ENCODE measurements around the gene SGK2. TPM values are rescaled to one million over a fixed set of nuclear protein-coding genes. Genes with fewer than 3 reads are reported as not detected.

SGK2 gene
- total RNA-seq, 2 experiments from 2014 or later, result 0.38 to 0.64 TPM

- Mint-ChIP-seq H3K27ac (no peak overlapping the region), H3K27me3 (no peaks in the 10 kb centered on the region), H3K4me1 (ENCODE audit: low read depth) (no peaks in the 10 kb centered on the region), H3K9me3 (no peaks in the 10 kb centered on the region), H3K36me3 (ENCODE audit: low read depth) (peaks cover 5% of the 10 kb centered on the region), H3K4me3 (no peak overlapping the region)
- ATAC-seq (ENCODE audit: poor library complexity), result no peak
- ChIA-PET CTCF (no interaction called here), POLR2A (no interaction called here)
- H3K4me1 ChIP-seq (ENCODE audit: insufficient read depth, low read length), result no peaks in the 10 kb centered on the region
- H3K27me3 ChIP-seq (ENCODE audit: control insufficient read depth in 1 of 2, insufficient read depth in 2 of 2, low read length in 2 of 2), result no peaks in the 10 kb centered on the region
- peaks cover 5% of the 10 kb centered on the region for H3K36me3 ChIP-seq (ENCODE audit: insufficient read depth, low read length)
- H3K27ac ChIP-seq (ENCODE audit: low read depth in 1 of 2, low read length in 2 of 2), result no peak overlapping the region
- intact Hi-C loops (cut with DNase I, micrococcal nuclease), result no loop called here
- TF ChIP-seq CTCF (IDR thresholded peaks at IDR 0.05), result no peak
- DNase-seq, result no peak
- H3K4me3 ChIP-seq (ENCODE audit: low read length), result no peak overlapping the region
- H3K9me3 ChIP-seq (ENCODE audit: control insufficient read depth in 1 of 2, insufficient read depth in 1 of 2, low read length in 2 of 2), result no peaks in the 10 kb centered on the region
Observed at GRCh38 chr20:43533060-43533459, 25.8 kb upstream of the SGK2 start.

DNA sequence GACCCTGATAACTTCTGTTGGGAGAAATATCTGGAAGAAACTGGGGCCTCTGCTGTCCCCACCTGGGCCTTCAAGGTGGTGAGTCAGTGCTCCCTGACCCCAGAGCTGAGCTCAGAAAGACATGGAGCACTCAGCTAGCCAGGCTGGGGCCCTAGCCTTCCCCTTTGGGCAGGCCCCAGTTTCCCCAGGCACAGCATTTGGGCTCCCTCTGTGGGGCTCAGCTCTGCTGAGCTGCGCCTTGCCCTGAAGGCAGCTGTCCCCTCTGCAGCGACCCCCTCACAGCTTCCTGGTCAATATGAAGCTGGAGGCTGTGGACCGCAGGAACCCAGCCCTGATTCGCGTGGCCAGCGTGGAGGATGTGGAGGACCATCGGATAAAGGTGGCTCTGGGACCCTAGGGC lies 24.8 kb upstream of the SGK2 start:
- DNase-seq, result no peak
- ATAC-seq (ENCODE audit: poor library complexity), result no peak
- Mint-ChIP-seq H3K4me1 (ENCODE audit: low read depth) (no peaks in the 10 kb centered on the region), H3K36me3 (ENCODE audit: low read depth) (peaks cover 5% of the 10 kb centered on the region), H3K9me3 (no peaks in the 10 kb centered on the region), H3K4me3 (no peak overlapping the region), H3K27ac (no peak overlapping the region), H3K27me3 (no peaks in the 10 kb centered on the region)
- TF ChIP-seq CTCF (IDR thresholded peaks at IDR 0.05), result no peak
- intact Hi-C loops (cut with DNase I, micrococcal nuclease), result no loop called here
- no peaks in the 10 kb centered on the region for H3K4me1 ChIP-seq (ENCODE audit: insufficient read depth, low read length)
- H3K27me3 ChIP-seq (ENCODE audit: control insufficient read depth in 1 of 2, insufficient read depth in 2 of 2, low read length in 2 of 2), result no peaks in the 10 kb centered on the region
- no peaks in the 10 kb centered on the region for H3K9me3 ChIP-seq (ENCODE audit: control insufficient read depth in 1 of 2, insufficient read depth in 1 of 2, low read length in 2 of 2)
- ChIA-PET CTCF (no interaction called here), POLR2A (no interaction called here)
- no peak overlapping the region for H3K4me3 ChIP-seq (ENCODE audit: low read length)
- no peak overlapping the region for H3K27ac ChIP-seq (ENCODE audit: low read depth in 1 of 2, low read length in 2 of 2)
- peaks cover 5% of the 10 kb centered on the region for H3K36me3 ChIP-seq (ENCODE audit: insufficient read depth, low read length)

- ChIA-PET CTCF (no interaction called here), POLR2A (no interaction called here)
- H3K4me1 Mint-ChIP-seq (ENCODE audit: low read depth), result no peaks in the 10 kb centered on the region
- TF ChIP-seq CTCF (IDR thresholded peaks at IDR 0.05), result no peak
- H3K4me3 Mint-ChIP-seq, result no peak overlapping the region
- DNase-seq, result no peak
- Histone ChIP-seq H3K9me3 (ENCODE audit: control insufficient read depth in 1 of 2, insufficient read depth in 1 of 2, low read length in 2 of 2) (no peaks in the 10 kb centered on the region), H3K36me3 (ENCODE audit: insufficient read depth, low read length) (peaks cover 3% of the 10 kb centered on the region), H3K4me1 (ENCODE audit: insufficient read depth, low read length) (no peaks in the 10 kb centered on the region), H3K4me3 (ENCODE audit: low read length) (no peak overlapping the region), H3K27me3 (ENCODE audit: control insufficient read depth in 1 of 2, insufficient read depth in 2 of 2, low read length in 2 of 2) (no peaks in the 10 kb centered on the region), H3K27ac (ENCODE audit: low read depth in 1 of 2, low read length in 2 of 2) (no peak overlapping the region)
- no peaks in the 10 kb centered on the region for H3K27me3 Mint-ChIP-seq
- no peaks in the 10 kb centered on the region for H3K36me3 Mint-ChIP-seq (ENCODE audit: low read depth)
- no peak overlapping the region for H3K27ac Mint-ChIP-seq
- ATAC-seq (ENCODE audit: poor library complexity), result no peak
- intact Hi-C loops (cut with DNase I, micrococcal nuclease), result no loop called here
- no peaks in the 10 kb centered on the region for H3K9me3 Mint-ChIP-seq
Observed at GRCh38 chr20:43534791-43535350, 24.0 kb upstream of the SGK2 start.

Data from CD4-positive, alpha-beta T cell (primary cell).